GM18505 (cell line): Measurements from ENCODE around the gene RTL5.

ENCODE experiments used
- ATAC-seq: cut with Tn5 transposase; IDR thresholded peaks from one replicate; pipeline ENCODE4 v1.9.1; 2021; ENCODE audit not compliant: unreplicated experiment
- POLR2A ChIP-seq: IDR thresholded peaks from 4 replicates; pipeline ENCODE4 v1.6.1; 2011; ENCODE audit warnings: borderline replicate concordance; ENCODE audit not compliant: insufficient read depth, insufficient read length; ENCODE audit errors: extremely low read depth

The RTL5 gene

DNA sequence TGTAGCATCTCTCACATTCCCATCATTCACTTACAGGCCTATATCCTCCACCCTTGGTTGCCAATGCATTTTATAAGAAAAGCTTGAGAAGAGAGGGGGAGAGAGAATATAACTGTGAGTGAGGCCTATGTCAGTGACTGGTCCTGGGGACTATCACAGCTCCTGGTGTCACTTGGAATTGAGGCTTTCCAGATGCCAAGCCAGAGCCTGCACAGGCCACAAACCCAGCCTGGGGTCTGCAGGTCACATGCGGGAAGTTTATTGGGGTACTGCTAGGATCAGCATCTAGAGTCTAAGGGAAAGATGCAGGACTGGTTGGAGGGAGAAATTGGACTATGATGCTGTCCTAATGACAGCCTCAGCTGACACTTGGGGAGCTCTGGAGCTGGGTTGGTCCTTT, 47.6 kb downstream of the RTL5 start:
- no peak for ATAC-seq
- TF ChIP-seq POLR2A: no peak

DNA sequence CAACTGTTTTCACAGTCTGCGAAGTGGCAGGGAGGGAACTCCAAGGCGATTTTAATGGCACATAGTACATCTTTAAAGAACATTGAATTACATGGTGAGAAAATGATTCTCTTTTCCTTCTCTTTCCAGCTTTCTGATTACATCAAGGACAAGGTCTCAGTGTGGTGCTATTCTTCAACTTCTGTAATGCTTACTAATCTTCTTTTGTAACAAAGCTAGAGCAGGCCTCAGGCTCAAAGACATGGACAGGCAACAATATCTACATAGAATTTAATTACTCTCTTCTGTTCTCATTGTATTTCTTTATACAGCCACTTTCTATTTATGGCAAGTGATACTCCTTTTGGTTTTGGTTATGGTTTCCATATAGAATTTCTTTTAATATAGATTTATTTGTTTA, 48.4 kb downstream of the RTL5 start:
- ATAC-seq: no peak
- no peak for TF ChIP-seq POLR2A

DNA sequence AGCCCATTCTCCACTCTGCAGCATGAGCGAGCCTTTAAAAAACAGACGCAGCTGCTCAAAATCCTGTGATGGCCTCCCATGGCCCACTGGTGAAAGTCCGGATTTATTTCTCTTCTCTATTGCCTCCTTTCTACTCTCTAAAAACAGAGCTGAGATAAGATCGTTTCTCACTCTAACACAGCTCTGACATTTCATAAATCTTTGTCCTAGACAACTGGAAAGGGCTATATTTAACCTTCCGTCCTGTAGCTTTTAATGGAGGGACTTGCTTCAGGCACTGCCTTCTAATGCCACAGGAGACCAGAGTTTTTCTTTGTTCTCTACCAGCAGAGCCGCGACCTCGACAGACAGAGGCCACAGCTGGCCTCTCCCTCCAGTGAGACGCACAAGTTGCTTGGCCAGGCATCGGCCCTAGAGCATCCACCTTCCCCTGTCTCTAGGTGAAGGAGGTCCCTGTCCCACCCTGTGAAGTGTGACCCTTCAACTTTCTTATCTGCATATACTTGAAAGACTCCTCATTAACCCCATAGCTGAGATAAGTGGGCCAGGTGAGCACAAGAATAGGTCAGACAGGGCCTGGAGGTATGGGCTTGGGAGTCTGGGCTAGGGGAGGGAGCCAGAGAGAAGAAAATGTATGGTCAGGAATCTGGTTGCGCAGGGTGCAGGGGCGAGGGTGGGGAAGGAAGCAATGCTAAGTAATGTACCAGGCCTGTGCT, 50.0 kb downstream of the RTL5 start:
- no peak for ATAC-seq
- no peak for TF ChIP-seq POLR2A

DNA sequence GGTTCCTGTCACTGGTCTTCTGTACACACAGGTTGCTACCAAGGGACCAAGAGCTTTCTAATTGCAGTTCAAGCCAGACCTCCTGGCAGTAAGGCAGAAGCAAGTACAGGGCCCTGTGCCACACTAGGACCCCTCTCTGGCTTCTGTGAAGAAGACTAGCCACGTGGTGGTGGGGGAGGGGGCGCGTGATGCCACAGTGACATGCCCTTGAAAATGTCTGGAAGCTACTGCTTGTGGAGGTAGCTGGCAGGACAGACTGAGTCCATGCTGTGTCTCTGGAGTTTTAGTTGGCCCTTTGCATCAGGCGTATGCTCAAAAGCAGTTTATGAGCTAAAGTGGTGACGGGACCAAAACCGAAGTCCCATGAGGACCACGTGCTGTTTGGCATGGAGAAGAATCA, 50.9 kb downstream of the RTL5 start:
- no peak for ATAC-seq

DNA sequence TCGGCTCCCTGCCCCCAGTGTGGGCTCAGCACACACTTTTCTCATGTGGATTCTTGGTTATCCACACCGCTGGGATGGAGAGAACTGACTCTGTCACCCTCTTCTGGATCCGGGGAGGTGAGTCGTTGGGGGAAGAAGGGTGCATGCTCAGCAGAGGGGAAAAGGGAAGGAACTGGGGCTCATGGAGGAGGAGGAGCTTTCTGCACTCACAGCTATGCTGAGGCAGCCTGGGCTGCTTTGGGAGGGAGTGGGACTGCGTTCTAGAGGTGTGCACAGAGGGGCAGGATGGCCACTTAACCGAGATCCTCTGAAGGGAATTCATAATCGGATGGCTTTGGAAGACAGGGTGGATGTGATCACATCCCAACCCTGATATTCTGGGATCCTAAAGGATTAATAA, 51.6 kb downstream of the RTL5 start:
- TF ChIP-seq POLR2A: no peak
- no peak for ATAC-seq

More for the DNA sequence above, 50.9 kb downstream of the RTL5 start:
- no peak for TF ChIP-seq POLR2A

DNA sequence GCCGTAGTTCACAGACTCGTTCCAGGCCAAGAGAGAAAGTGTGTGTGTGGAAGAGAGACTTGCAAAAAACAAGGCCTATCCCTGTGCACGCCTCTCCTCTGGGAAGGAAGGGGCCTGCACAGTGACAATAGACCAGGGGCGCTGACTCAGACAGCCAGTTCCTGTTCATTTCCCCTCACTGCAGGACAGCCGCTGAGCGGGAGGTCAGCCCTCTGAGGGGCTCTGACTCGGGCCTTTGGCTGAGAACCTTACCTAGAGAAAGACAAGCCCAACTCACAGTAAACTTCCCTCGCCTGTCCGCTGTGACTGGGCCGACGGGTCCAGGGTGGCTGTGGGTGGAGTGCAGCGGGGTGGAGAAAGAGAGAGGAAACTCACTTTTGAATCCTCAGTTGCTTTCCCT, 52.1 kb downstream of the RTL5 start:
- TF ChIP-seq POLR2A: no peak
- no peak for ATAC-seq

DNA sequence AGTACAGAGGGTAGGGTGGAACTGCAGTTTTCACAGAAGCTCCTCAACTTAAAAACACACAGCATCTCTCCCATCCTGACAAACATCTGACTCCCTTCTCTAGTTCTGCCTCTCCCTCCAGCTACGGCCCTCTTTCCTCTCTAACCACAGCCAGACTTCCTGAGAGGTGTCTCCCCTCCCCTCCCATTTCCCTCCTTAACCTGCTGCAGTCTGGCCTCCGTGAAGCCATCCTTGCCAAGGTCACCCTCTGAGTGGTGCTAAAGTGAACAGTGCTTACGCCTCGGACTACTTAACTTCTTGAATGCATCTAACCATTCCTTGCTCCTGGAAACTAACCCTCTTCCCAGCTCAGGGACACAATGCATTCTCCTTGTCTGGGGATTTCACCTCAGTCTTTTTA, 53.3 kb downstream of the RTL5 start:
- TF ChIP-seq POLR2A: no peak
- no peak for ATAC-seq
